GM18505 (cell line): ENCODE results near the gene TTBK1.

ENCODE experiments used
- ATAC-seq: cut with Tn5 transposase; IDR thresholded peaks from one replicate; pipeline ENCODE4 v1.9.1; 2021; ENCODE audit not compliant: unreplicated experiment
- POLR2A ChIP-seq: IDR thresholded peaks from 4 replicates; pipeline ENCODE4 v1.6.1; 2011; ENCODE audit warnings: borderline replicate concordance; ENCODE audit not compliant: insufficient read depth, insufficient read length; ENCODE audit errors: extremely low read depth

The TTBK1 gene

DNA sequence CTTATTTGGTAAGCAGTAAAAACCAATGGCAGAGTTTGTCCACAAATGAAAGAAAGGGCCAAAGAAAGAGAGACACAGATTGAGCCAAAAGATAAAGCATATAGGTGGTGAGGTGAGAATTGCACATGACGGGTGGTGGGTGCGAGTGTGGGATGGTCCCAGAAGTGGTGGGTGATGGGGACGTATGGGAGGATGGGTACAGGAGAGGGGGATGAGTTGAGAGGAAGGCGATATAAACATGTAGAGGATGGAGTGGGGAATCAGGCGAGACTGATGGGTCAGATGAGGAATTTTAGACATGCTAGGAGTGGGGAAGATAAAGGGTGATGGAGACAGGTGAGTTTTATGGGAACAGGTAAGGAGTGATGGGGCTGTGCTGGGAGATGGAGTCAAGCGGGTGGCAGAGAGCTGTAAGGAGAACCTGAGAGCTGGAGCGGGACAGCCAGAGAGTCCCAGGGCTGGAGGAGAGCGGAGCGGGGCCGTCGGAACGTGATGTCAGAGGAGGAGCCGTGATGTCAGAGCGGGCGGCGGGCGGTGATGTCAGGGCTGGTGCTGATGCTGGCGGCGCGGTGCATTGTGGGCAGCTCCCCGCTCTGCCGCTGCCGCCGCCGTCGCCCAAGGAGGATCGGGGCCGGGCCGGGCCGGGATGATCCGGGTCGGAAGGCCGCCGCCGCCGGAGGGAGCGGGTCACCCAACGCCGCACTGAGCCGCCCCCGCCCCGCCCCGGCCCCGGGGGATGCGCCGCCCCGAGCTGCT is at the start of gene TTBK1:
TSS of gene TTBK1 (plus strand) at position 574 of the 756 bp plus-strand sequence. CDS start 3,180 bp downstream, outside the sequence.
- no peak for TF ChIP-seq POLR2A
- no peak for ATAC-seq

DNA sequence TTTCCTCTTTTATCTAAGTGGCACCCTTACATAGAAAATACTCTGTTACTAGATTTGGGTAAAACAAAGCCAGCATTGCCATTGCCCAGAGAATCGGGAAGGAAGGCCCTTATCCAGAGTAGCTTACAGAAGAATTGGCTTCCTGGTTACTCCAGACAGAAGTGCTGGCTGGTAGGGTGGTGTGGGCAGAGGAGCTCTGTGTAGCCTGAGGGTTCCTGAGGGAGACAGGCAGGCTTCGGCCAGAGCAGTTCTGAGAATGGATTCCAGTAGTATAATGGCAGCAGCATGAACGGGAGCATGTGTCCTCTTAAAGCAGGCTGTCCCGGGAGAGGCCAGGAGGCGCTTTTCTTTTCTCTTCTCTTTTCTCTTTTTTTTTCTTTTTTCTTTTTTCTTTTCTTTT is 49.4 kb upstream of the TTBK1 start:
- no peak for ATAC-seq
- no peak for TF ChIP-seq POLR2A

GRCh38 chr6:43196337-43196736 is 46.9 kb upstream of the TTBK1 start:
- no peak for TF ChIP-seq POLR2A
- no peak for ATAC-seq

- no peak for TF ChIP-seq POLR2A
- no peak for ATAC-seq
Measured at GRCh38 chr6:43199912-43200311, 43.4 kb upstream of the TTBK1 start.

DNA sequence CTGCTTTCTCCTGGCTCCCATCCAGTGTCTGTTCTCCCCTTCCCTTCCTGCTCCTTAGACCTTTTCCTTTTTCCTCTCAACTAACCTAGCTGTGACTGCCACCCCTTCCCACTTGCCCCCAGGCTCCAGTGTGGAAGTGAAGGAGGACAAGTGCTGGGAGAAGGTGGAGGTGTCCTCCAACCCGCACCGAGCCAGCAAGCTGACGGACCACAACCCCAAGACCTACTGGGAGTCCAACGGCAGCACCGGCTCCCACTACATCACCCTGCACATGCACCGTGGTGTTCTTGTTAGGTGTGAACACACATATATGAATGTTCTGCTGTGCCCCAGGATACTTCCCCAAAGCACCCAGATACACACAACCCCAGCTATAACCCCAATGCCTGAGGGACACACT is 42.7 kb upstream of the TTBK1 start:
- no peak for TF ChIP-seq POLR2A
- ATAC-seq, result no peak

GRCh38 chr6:43202451-43202850 is 40.8 kb upstream of the TTBK1 start:
- ATAC-seq, result no peak
- TF ChIP-seq POLR2A, result no peak

DNA sequence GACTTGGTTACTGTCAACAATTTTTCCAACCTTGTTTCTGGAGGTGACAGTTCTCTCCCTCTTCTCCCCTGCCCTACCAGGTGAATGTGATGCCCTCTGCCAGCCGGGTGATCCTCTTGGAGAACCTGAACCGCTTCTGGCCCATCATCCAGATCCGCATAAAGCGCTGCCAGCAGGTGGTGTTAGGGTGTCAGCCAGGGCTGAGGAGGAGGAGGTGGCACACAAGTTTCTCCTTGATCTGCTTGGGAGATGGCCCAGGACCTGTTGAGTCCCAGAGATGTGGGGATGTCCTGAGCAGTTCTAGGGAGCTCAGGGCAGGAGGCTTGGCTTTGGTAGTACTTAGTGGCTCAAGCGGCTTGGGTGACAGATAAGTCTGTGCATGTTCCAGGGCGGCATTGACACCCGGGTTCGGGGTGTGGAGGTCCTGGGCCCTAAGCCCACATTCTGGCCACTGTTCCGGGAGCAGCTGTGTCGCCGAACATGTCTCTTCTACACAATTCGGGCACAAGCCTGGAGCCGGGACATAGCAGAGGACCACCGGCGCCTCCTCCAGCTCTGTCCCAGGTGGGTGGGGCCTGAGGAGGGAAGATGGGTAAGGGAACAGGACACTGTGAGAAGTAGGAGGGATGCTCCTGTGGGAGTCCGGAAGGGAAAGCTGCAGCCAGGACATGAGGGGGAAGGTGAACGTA is 40.1 kb upstream of the TTBK1 start:
- no peak for ATAC-seq
- TF ChIP-seq POLR2A, result no peak

GRCh38 chr6:43203718-43204095 is 39.6 kb upstream of the TTBK1 start:
- TF ChIP-seq POLR2A, result no peak
- no peak for ATAC-seq

DNA sequence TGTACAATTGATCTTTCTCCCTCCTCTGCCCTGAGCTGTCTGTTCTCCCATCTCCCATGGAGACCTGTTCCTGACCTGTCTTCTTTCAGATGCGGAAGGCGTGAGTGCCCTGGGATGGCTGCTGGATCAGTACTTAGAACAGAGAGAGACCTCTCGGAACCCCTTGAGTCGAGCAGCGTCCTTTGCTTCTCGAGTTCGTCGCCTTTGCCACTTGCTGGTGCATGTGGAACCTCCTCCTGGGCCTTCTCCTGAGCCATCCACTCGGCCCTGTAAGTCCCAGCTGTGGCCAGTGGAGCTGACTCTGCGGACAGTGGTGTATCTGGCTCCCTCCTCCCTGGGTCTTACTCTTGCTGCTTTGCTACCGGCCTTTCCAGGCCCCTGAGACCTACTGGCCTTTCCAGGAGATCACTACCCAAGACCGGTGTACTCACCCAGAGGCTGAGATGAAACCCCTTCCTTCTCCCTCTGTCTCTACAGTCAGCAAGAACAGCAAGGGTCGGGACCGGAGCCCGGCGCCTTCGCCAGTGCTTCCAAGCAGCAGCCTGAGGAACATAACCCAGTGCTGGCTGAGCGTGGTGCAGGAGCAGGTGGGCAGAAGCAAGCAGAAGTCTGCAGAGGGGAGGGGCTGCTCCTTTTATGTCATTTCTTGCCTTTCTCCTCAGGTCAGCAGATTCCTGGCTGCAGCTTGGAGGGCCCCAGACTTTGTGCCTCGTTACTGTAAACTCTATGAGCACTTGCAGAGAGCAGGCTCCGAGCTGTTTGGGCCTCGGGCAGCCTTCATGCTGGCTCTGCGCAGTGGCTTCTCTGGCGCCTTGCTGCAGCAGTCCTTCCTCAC is 38.8 kb upstream of the TTBK1 start:
- ATAC-seq, result no peak
- TF ChIP-seq POLR2A, result no peak

DNA sequence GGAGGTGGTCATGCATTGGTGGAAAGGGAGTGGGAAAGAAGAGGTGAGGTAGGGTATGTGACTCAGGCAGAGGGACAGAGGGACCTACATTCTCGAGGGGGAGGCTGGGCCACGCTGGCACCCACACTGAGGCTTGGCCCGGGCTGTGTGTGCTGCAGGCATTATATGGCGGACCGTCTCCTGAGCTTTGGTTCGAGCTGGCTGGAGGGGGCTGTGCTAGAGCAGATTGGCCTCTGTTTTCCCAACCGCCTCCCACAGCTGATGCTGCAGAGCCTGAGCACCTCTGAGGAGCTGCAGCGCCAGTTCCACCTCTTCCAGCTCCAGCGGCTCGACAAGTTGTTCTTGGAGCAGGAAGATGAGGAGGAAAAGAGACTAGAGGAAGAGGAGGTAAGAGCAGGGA is 37.4 kb upstream of the TTBK1 start:
- TF ChIP-seq POLR2A, result no peak

GRCh38 chr6:43207286-43207685 is 36.0 kb upstream of the TTBK1 start:
- TF ChIP-seq POLR2A, result no peak
- no peak for ATAC-seq

More for the DNA sequence above, 37.4 kb upstream of the TTBK1 start:
- ATAC-seq, result no peak

- TF ChIP-seq POLR2A, result no peak
- no peak for ATAC-seq
Measured at GRCh38 chr6:43211955-43212354, 31.3 kb upstream of the TTBK1 start.

- no peak for ATAC-seq
- TF ChIP-seq POLR2A, result no peak
Measured at GRCh38 chr6:43213431-43213830, 29.9 kb upstream of the TTBK1 start.
